Measurements from ENCODE around the gene HSD17B1. TPM values are rescaled to one million over a fixed set of nuclear protein-coding genes. Genes with fewer than 3 reads are reported as not detected.
A peak's percentile ranks its signal among the peaks of the same experiment; 100 is the strongest.

The HSD17B1 gene
- total and polyA plus RNA-seq, 2 donors (not counting 3 experiments of a cell fraction or from before 2014, with no cell fraction given): 0.22 to 1.0 TPM

GRCh38 chr17:42548070-42548837 lies 4.5 kb upstream of the HSD17B1 start:
- dilution Hi-C loops (cut with MboI; ENCODE audit: extremely low pct_ligation_motif_present, low sequenced_read_pairs): no loop called here
- Histone ChIP-seq H4K20me1 (replicated peaks; ENCODE audit: control insufficient read depth, extremely low read depth, insufficient read depth, low read length) (no peaks in the 10 kb centered on the region), H3K9me3 (replicated peaks; ENCODE audit: control insufficient read depth, insufficient read depth, low read length) (no peaks in the 10 kb centered on the region), H3K4me1 (ENCODE audit: control insufficient read depth, extremely low read depth, insufficient read depth, low read length) (no peaks in the 10 kb centered on the region), H3K27ac (ENCODE audit: insufficient read depth, low read depth, low read length) (no peak overlapping the region), H3K9me1 (replicated peaks; ENCODE audit: control insufficient read depth, extremely low read depth, insufficient read depth, low read length) (no peaks in the 10 kb centered on the region), H3K9ac (replicated peaks; ENCODE audit: extremely low read depth, insufficient read depth, low read length) (no peak overlapping the region), H3K36me3 (ENCODE audit: control insufficient read depth in 2 of 2, extremely low read depth in 1 of 2, insufficient read depth in 2 of 2, low read length in 2 of 2) (peaks cover 0 to 2% of the 10 kb centered on the region in 2 experiments), H3K27me3 (ENCODE audit: control insufficient read depth in 2 of 2, insufficient read depth in 2 of 2, low read length in 2 of 2) (no peaks in the 10 kb centered on the region), H3K4me2 (ENCODE audit: insufficient read depth, low read length) (peak overlapping the region; percentile 42), H3K79me2 (ENCODE audit: control insufficient read depth, insufficient read depth, low read length) (peaks cover 2% of the 10 kb centered on the region), H3K4me3 (replicated peaks in 1 of 3; ENCODE audit: insufficient read depth in 1 of 3, low read depth in 1 of 3, low read length in 3 of 3) (peak overlapping the region in 2 of 3 experiments; percentile 6 to 45), H2AFZ (ENCODE audit: low read depth, low read length) (peak overlapping the region; percentile 66)
- BruUV-seq (replicated peaks): no TSS peak
- FAIRE-seq: peak; percentile 76
- ChIA-PET POLR2A (interaction anchor here (0.7 kb wide), 1 partner anchor 29 kb away, joined by 3 read pairs; the partner anchor contains the start of gene PSMC3IP), CTCF (interaction anchor here (0.8 to 1.3 kb wide), 8 partner anchors 10 to 326 kb away, joined by 3 to 5 read pairs (median 4); partner anchors contain the start of gene NAGLU)
- intact Hi-C loops (cut with micrococcal nuclease): no loop called here
- peak; percentile 52 for DNase-seq (ENCODE audit: low read depth, low spot score)
- TF ChIP-seq MAX (IDR thresholded peaks at IDR 0.05; ENCODE audit: insufficient read depth, insufficient read length): no peak
- peak; percentile 42 for TF ChIP-seq POLR2A (IDR thresholded peaks at IDR 0.05; ENCODE audit: low read depth, low read length)
- peak; percentile 24 to 58 for TF ChIP-seq CTCF (IDR thresholded peaks at IDR 0.05; ENCODE audit: extremely low read depth in 1 of 2, insufficient read depth in 1 of 2, low read depth in 1 of 2, low read length in 2 of 2)
- TF ChIP-seq EZH2 (IDR thresholded peaks at IDR 0.05; ENCODE audit: borderline replicate concordance, low read depth, low read length, severe bottlenecking): peak; percentile 50
